Astrocyte of the spinal cord (primary cell): ENCODE data around the gene SLCO2A1.

Source experiments
- DNase-seq: peaks from one replicate; pipeline ENCODE4 v3.0.0; 2011; ENCODE audit warnings: low read depth, low spot score
- H3K4me3 ChIP-seq: 2 replicates; pipeline ENCODE4 v1.5.1; 2011; ENCODE audit warnings: low read depth, mild to moderate bottlenecking, low read length, moderate library complexity
- in situ Hi-C: cut with HindIII; loops from 2 replicates; pipeline ENCODE4 v1.10.0; 2017; ENCODE audit warnings: low sequenced_read_pairs
- TF ChIP-seq, protein P1 (sequence below): IDR thresholded peaks from 2 replicates; pipeline ENCODE4 v1.5.1; 2012; ENCODE audit warnings: low read depth, mild to moderate bottlenecking, low read length, inconsistent platforms

Gene SLCO2A1

DNA sequence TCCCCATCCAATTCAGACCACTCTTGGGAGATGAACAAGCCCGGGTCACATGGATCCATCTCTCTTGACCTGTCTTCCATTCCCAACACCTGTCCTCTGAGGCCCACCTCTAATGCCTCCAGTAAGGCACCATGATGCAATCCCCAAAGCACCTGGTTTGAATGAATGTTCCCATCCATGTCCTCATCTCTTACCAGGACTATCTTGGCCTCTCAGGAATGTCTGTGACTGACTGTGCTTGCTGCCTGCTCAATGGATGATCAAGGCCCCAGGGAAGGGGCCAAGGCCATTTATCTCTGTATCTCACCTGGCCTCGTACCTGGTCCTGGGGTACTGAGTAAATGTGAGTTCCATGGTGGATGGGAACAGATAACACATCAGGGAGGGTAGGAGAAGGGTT is 49.7 kb downstream of the SLCO2A1 start:
- TF ChIP-seq, protein P1, sequence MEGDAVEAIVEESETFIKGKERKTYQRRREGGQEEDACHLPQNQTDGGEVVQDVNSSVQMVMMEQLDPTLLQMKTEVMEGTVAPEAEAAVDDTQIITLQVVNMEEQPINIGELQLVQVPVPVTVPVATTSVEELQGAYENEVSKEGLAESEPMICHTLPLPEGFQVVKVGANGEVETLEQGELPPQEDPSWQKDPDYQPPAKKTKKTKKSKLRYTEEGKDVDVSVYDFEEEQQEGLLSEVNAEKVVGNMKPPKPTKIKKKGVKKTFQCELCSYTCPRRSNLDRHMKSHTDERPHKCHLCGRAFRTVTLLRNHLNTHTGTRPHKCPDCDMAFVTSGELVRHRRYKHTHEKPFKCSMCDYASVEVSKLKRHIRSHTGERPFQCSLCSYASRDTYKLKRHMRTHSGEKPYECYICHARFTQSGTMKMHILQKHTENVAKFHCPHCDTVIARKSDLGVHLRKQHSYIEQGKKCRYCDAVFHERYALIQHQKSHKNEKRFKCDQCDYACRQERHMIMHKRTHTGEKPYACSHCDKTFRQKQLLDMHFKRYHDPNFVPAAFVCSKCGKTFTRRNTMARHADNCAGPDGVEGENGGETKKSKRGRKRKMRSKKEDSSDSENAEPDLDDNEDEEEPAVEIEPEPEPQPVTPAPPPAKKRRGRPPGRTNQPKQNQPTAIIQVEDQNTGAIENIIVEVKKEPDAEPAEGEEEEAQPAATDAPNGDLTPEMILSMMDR: no peak
- in situ Hi-C loops: no loop called here

DNA sequence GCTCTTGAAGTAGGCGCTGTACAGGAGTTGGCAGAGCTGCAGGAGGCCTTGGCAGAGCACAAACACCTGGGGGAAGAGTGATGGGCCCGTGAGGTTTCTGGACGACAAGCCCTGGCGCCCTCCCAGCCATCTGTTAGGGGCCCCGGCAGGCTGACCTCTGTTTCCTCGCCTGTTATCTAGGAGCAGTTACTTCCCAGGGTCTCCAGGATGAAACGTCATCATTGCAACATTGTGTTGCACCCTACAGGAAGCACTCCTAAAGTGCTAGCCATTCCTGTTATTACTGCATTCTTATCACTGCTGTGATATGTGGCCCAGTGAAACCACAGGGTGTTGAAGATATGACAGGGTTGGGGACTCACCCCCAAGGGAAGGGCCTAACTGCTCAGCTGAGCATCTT is 50.2 kb downstream of the SLCO2A1 start:
- in situ Hi-C loops: no loop called here
- no peak overlapping the region for H3K4me3 ChIP-seq
- no peak for DNase-seq
- TF ChIP-seq, protein P1: no peak

More for the DNA sequence above, 49.7 kb downstream of the SLCO2A1 start:
- no peak for DNase-seq
- H3K4me3 ChIP-seq: no peak overlapping the region

DNA sequence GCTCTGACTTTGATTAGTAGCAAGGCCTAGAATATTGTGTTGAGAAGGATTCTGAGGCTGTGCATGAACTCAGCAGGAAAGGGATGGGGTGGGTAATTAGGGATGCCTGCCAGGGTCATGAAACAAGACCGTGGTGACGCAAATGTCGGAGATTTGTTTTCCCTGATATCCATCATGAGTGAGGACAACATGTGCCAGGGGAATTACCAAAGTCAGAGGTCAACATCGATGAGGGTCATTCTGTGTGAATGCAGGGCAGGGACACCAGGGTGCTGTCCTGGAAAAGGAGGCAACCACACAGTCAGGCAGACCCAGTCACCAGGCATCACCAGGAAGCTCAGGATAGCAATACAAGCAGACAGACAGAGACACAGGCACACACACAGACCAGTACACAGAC is 52.2 kb downstream of the SLCO2A1 start:
- H3K4me3 ChIP-seq: no peak overlapping the region
- TF ChIP-seq, protein P1: no peak
- DNase-seq: no peak
- in situ Hi-C loops: no loop called here

DNA sequence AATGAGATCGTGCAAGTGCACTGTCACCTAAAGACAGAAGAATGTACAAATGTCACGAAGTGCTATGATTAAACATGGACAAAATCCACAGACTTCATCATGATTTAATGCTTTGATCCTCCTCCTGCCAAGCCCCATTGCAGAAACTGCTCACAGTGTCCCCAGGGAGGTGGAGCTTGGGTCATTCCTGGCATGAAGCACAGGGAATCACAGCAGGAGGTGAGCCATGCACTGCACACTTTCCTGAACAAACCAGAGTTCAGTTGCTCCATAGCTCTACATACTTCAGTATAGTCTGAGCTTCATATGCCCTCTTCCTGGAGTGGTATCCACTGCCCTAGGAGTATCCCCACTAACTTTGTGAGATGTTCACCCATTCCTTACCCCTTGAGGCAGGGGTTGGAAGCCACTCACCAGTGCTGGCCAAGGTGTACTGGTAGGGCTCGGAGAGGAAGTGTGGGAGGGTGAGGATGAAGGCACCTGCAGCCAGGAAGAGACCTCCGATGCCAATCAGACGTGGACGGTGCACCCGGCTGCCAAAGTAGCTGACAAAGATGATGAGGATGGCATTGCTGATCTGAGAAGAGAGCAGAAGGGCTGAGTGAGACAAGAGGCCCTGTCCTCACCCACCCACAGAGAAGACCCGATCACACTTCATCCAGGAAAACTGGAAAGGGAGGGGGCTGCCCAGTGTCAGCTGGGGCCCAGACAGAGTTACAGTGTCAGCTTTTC is 56.3 kb downstream of the SLCO2A1 start:
- in situ Hi-C loops: no loop called here
- no peak overlapping the region for H3K4me3 ChIP-seq
- no peak for DNase-seq
- TF ChIP-seq, protein P1: no peak

DNA sequence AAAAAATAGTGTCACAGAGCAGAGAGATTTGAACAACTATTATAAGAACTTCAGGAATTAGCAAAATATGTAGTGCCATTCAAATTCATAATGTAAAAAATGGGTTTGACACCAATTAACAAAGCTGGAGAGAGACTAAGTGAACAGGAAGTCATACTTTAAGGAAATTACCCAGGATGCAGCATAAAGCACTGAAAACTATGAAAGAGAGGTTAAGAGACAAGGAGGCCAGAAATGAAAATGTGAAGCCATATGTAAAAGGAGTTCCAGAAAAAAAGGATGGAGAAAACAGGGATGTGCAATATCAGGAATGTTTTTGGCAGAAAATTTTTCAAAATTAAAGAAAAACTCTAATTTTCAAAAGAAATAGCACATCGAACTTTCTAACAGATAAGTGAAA is 57.6 kb downstream of the SLCO2A1 start:
- in situ Hi-C loops: no loop called here
- no peak for DNase-seq
- TF ChIP-seq, protein P1: no peak
- no peak overlapping the region for H3K4me3 ChIP-seq

DNA sequence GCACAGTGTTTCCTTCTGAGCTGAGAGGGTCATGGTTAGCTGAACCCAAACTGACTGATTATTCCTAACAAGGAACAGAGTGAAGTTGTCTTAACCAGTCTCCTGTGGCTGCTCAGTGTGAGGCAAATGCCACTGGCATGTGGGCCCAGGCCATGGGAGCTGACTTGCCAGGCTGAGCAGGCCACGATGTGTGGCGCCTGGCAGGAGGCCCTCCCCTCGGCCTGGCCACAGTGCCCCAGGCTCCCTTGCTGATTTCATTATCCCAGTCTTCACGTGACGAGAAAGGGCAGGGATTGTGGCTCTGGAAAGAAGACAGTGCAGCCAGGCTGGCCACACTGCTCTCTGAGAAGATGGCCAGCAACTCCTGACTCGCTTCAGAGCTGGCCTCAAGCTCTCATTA is 58.8 kb downstream of the SLCO2A1 start:
- TF ChIP-seq, protein P1: no peak
- no peak for DNase-seq
- in situ Hi-C loops: no loop called here
- no peak overlapping the region for H3K4me3 ChIP-seq
